WTC11 (cell line): ENCODE data around the gene CCDC144A. TPM values are rescaled to one million over a fixed set of nuclear protein-coding genes. Genes with fewer than 3 reads are reported as not detected.
"Not testable (repeated sequence)": the region's sequence is repeated elsewhere in the genome, so short reads cannot be mapped to it uniquely, and the experiment has no call there.

ENCODE experiments used
- ATAC-seq: fragments of 200-7000 bp; cut with Tn5 transposase; 2 replicates; pipeline ENCODE4 v1.10.0; 2021; ENCODE audit warnings: mild to moderate bottlenecking, moderate library complexity
- CTCF ChIA-PET: fragments of 300-600 bp; sonication (Branson Sonifier 250); formaldehyde crosslinking; loops from one replicate; lab custom pipeline; 2021; ENCODE audit warnings: antibody characterized with exemption; lab: Charles Lee
- POLR2A ChIA-PET: fragments of 350-600 bp; sonication (Branson Sonifier 250); formaldehyde crosslinking; loops from one replicate; lab custom pipeline; 2021; ENCODE audit warnings: antibody characterized with exemption; lab: Charles Lee
- DNase-seq: peaks from one replicate; pipeline ENCODE4 v3.0.0; 2021; ENCODE audit warnings: low spot score
- H3K27ac Mint-ChIP-seq: 2 replicates; pipeline ENCODE4 v1.8.0; 2021; ENCODE audit warnings: mixed read lengths
- H3K27me3 Mint-ChIP-seq: 2 replicates; pipeline ENCODE4 v1.8.0; 2021; ENCODE audit warnings: low read depth, mild to moderate bottlenecking, moderate library complexity, mixed read lengths
- H3K36me3 Mint-ChIP-seq: 2 replicates; pipeline ENCODE4 v1.8.0; 2021; ENCODE audit warnings: mixed read lengths
- H3K4me1 Mint-ChIP-seq: 2 replicates; pipeline ENCODE4 v1.8.0; 2022; ENCODE audit warnings: mixed read lengths
- H3K4me3 Mint-ChIP-seq: 2 replicates; pipeline ENCODE4 v1.8.0; 2021; ENCODE audit warnings: mild to moderate bottlenecking, moderate library complexity, mixed read lengths
- H3K9me3 Mint-ChIP-seq: 2 replicates; pipeline ENCODE4 v1.8.0; 2021; ENCODE audit warnings: mixed read lengths
- total RNA-seq: library from RNA; stranded (reverse); gene quantifications from 3 replicates; pipeline ENCODE4 v1.2.3, GENCODE V29; 2021
- TF ChIP-seq, protein P1 (sequence below): fragments of 200-600 bp; IDR thresholded peaks from 2 replicates; pipeline ENCODE4 v1.8.0; 2022; ENCODE audit warnings: antibody characterized with exemption

The CCDC144A gene
- total RNA-seq, 1 experiment from 2014 or later, result 2.6 TPM

GRCh38 chr17:16751224-16751923, 61.3 kb downstream of the CCDC144A start:
- H3K27me3 Mint-ChIP-seq, result peaks cover 14% of the 10 kb centered on the region
- H3K4me3 Mint-ChIP-seq, H3K27ac Mint-ChIP-seq, H3K9me3 Mint-ChIP-seq, H3K36me3 Mint-ChIP-seq, POLR2A ChIA-PET, CTCF ChIA-PET: not testable (repeated sequence)
- peaks cover 19% of the 10 kb centered on the region for H3K4me1 Mint-ChIP-seq
- ATAC-seq (peak; percentile 85), DNase-seq (peak; percentile 21)
- TF ChIP-seq, protein P1, sequence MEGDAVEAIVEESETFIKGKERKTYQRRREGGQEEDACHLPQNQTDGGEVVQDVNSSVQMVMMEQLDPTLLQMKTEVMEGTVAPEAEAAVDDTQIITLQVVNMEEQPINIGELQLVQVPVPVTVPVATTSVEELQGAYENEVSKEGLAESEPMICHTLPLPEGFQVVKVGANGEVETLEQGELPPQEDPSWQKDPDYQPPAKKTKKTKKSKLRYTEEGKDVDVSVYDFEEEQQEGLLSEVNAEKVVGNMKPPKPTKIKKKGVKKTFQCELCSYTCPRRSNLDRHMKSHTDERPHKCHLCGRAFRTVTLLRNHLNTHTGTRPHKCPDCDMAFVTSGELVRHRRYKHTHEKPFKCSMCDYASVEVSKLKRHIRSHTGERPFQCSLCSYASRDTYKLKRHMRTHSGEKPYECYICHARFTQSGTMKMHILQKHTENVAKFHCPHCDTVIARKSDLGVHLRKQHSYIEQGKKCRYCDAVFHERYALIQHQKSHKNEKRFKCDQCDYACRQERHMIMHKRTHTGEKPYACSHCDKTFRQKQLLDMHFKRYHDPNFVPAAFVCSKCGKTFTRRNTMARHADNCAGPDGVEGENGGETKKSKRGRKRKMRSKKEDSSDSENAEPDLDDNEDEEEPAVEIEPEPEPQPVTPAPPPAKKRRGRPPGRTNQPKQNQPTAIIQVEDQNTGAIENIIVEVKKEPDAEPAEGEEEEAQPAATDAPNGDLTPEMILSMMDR, result peak; percentile 37
- TF ChIP-seq, all 79 proteins: peak for 1; not testable (repeated sequence) for 78

DNA sequence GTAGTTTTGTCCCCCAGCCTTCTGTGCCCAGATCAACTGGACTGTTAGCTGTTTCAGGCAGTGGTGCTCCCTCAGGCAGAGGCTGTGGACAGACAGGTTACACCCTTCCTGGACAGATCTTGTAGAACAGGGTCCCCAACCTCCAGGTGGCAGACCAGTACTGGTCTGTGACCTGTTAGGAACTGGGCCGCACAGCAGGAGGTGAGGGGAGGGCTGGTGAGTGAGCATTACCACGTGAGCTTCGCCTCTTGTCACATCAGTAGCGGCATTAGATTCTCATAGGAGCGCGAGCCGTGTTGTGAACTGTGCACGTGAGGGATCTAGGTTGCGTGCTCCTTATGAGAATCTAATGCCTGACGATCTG, 61.9 kb downstream of the CCDC144A start:
- H3K36me3 Mint-ChIP-seq, H3K9me3 Mint-ChIP-seq, H3K27ac Mint-ChIP-seq, H3K4me3 Mint-ChIP-seq, CTCF ChIA-PET, POLR2A ChIA-PET: not testable (repeated sequence)
- ATAC-seq (peak; percentile 45), DNase-seq (peak; percentile 37)
- Mint-ChIP-seq H3K4me1 (peaks cover 18% of the 10 kb centered on the region), H3K27me3 (peaks cover 13% of the 10 kb centered on the region)

DNA sequence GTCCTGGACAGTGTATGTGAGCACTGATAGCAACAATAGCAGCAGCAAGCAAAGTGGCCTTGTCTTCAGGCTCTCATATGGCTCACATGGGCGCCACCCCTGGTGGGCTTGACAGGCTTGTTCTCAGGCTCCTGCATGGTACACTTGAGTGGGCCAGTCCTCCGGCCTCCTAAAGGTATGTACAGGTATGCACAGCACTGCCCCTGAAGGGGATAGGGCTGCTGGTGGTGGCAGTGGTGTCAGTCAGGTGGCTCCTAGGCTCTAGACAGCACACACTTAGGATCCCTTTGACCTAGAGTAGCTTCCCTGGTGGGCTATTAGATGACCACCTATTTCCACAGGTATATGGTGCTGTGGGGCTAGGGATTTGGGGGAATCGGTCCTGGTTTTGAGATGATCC, 67.5 kb downstream of the CCDC144A start:
- H3K27me3 Mint-ChIP-seq, H3K36me3 Mint-ChIP-seq, POLR2A ChIA-PET, ATAC-seq, H3K4me1 Mint-ChIP-seq, CTCF ChIA-PET, H3K27ac Mint-ChIP-seq, DNase-seq, H3K4me3 Mint-ChIP-seq, H3K9me3 Mint-ChIP-seq: not testable (repeated sequence)

DNA sequence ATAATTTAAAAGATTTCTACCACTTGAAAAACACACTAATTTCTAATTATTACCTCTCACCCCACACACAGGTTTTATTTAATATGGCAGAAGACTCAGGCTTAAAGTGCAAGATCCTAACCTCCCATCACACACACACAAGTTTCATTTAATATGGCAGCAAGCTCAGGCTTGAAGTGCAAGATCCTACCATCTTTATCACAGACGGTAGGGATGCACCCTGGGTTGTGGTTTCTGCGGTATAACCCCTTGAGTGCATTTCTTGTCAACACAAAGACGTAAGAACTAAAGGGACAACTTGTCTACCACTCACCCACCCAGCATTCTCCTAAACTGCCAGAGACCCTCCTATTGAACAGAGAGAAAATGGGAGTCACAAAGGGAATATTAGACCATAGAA, 68.1 kb downstream of the CCDC144A start:
- ATAC-seq, H3K36me3 Mint-ChIP-seq, H3K4me3 Mint-ChIP-seq, POLR2A ChIA-PET, H3K4me1 Mint-ChIP-seq, H3K9me3 Mint-ChIP-seq, DNase-seq, H3K27me3 Mint-ChIP-seq, H3K27ac Mint-ChIP-seq, CTCF ChIA-PET: not testable (repeated sequence)

DNA sequence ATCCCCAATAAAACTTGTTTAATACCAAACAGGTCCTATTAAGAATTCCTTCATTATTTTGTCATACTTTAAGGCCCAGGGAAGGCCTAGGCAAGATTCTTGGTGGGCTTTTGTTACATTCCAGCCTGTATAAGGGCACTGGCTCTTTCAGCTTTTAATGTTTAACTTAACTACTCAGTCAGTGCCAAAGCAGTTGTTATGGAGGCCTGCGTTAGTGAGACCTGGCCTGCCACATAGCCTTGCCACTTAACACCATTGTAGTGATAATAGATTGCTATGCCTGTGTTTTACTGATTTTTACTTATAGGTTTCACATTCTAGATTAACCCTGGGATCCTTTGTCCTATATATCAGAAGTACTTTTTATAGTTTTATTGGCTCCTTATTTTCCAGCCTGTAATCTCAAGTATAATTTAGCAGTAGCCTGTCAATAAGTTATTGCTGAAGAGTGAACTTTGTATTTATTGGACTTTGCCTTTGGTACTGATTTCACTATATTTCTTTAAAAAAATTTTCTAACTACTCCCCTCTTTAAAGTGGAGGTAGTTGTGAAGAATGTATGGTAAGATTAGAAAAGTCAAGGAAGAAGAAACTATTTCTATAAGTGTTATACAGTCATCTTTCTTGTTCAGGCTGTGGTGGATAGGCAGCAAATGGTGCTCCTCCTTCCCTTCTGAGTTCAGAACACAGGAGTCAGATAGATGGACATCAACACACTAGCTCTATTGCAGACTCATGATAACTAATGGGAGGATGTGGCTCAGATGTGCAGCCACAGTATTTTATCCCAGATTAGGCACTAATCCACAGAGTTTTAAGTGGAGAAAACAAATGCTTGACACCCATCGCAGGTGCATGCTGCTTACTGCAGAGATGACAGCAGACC, 78.5 kb downstream of the CCDC144A start:
- CTCF ChIA-PET, H3K4me1 Mint-ChIP-seq, H3K9me3 Mint-ChIP-seq, H3K27ac Mint-ChIP-seq, DNase-seq, H3K36me3 Mint-ChIP-seq, POLR2A ChIA-PET, H3K27me3 Mint-ChIP-seq, ATAC-seq, H3K4me3 Mint-ChIP-seq: not testable (repeated sequence)

DNA sequence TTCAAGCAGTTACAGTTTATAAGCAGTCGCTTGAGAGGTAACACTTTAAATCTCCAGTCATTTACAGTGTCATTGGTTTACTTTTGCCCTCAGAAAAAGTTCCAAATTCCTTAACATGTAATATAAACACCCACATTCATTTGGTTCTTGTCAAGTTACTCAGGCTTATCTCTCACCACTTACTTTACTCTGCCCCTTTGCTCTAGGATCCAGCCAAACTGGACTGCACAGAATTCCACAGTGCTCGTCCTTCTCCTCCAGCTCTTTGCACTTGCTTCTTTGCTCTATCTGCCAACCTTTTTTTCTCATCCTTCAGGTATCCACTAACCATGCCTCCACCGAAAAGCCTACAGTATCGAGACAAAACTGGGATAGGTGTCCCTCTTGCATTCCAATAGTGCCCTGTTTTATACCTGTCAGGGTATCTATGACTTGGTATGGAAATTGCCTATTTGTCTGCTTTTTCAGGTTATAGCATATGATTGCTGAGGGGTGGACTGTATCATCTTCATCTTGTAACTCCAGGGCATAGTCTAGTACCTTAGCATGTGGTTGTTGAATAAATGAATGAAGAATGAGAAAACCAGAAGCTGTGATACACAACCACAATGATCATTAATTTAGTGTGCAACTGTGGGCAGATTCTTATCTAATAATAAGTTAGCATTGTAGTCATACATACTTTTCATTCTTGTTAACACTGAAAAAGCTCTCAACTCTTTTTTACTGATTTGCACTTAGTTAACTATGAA, 82.5 kb downstream of the CCDC144A start:
- H3K4me1 Mint-ChIP-seq, DNase-seq, H3K4me3 Mint-ChIP-seq, H3K27ac Mint-ChIP-seq, H3K36me3 Mint-ChIP-seq, CTCF ChIA-PET, H3K9me3 Mint-ChIP-seq, ATAC-seq, H3K27me3 Mint-ChIP-seq, POLR2A ChIA-PET: not testable (repeated sequence)

- H3K9me3 Mint-ChIP-seq, H3K27ac Mint-ChIP-seq, ATAC-seq, H3K4me1 Mint-ChIP-seq, H3K27me3 Mint-ChIP-seq, DNase-seq, H3K36me3 Mint-ChIP-seq, H3K4me3 Mint-ChIP-seq, POLR2A ChIA-PET, CTCF ChIA-PET: not testable (repeated sequence)
These were observed 83.1 kb downstream of the CCDC144A start for GRCh38 chr17:16773146-16773522.

DNA sequence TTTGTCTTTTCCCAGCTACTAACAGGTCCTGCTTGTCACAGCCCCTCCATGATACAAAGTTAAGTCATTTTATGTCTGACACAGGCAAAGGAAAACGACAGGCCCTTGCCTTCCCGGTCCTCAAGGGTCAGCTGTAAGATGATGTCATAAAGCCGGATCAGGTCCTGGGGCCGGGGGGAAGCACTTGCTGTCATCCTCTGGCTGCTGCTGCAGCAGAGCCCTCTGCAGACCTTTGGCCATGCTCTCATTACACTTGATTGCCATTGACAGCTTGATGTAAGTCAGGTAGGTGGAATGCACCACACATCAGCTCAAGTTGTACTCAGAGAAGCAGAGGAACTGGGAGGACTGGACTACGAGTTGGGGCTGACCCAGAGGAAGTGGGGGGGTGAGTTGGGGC, 97.8 kb downstream of the CCDC144A start:
- POLR2A ChIA-PET, H3K36me3 Mint-ChIP-seq, ATAC-seq, H3K27me3 Mint-ChIP-seq, H3K9me3 Mint-ChIP-seq, DNase-seq, H3K4me1 Mint-ChIP-seq, H3K4me3 Mint-ChIP-seq, H3K27ac Mint-ChIP-seq, CTCF ChIA-PET: not testable (repeated sequence)

GRCh38 chr17:16788889-16789536, 99.0 kb downstream of the CCDC144A start:
- H3K27ac Mint-ChIP-seq, H3K4me3 Mint-ChIP-seq, H3K4me1 Mint-ChIP-seq, POLR2A ChIA-PET, H3K9me3 Mint-ChIP-seq, CTCF ChIA-PET, DNase-seq, ATAC-seq, H3K27me3 Mint-ChIP-seq, H3K36me3 Mint-ChIP-seq: not testable (repeated sequence)

- H3K4me3 Mint-ChIP-seq, H3K27ac Mint-ChIP-seq, H3K9me3 Mint-ChIP-seq, CTCF ChIA-PET, ATAC-seq, H3K4me1 Mint-ChIP-seq, POLR2A ChIA-PET, H3K27me3 Mint-ChIP-seq, DNase-seq, H3K36me3 Mint-ChIP-seq: not testable (repeated sequence)
These were observed 99.6 kb downstream of the CCDC144A start for GRCh38 chr17:16789622-16790021.
